MV-4-11 (cell line): ENCODE data around the gene FOXD1.

Experiments
- DNase-seq: peaks from one replicate; lab custom pipeline; 2025; lab: John Stamatoyannopoulos, UW

The FOXD1 gene

DNA sequence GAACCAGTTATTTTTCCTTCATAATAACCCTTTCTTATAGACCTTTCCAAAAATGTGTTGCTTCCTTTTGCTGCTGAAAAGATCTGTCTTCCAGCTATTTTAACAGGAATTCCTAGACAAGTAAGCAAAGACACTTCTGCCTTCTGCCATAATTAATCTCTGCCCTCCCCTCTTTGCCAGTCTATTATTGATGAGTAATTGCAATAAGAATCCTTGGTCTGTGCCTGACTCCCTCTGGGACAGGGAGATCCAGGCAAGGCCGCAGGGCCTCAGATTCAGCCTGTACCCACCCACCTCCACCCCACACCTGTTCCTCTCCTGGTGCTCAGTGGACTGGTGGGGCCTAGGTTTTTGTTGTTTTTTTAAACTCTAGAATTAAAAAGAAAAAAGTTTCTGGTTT, 8.3 kb downstream of the FOXD1 start:
- DNase-seq: no peak

- no peak for DNase-seq
Measured at GRCh38 chr5:73438645-73439470, 9.7 kb downstream of the FOXD1 start.

- no peak for DNase-seq
Measured at GRCh38 chr5:73437777-73438644, 10.6 kb downstream of the FOXD1 start.

- DNase-seq: no peak
Measured at GRCh38 chr5:73437101-73437776, 11.3 kb downstream of the FOXD1 start.

- peak; percentile 0 for DNase-seq
Measured at GRCh38 chr5:73436535-73437100, 12.0 kb downstream of the FOXD1 start.

DNA sequence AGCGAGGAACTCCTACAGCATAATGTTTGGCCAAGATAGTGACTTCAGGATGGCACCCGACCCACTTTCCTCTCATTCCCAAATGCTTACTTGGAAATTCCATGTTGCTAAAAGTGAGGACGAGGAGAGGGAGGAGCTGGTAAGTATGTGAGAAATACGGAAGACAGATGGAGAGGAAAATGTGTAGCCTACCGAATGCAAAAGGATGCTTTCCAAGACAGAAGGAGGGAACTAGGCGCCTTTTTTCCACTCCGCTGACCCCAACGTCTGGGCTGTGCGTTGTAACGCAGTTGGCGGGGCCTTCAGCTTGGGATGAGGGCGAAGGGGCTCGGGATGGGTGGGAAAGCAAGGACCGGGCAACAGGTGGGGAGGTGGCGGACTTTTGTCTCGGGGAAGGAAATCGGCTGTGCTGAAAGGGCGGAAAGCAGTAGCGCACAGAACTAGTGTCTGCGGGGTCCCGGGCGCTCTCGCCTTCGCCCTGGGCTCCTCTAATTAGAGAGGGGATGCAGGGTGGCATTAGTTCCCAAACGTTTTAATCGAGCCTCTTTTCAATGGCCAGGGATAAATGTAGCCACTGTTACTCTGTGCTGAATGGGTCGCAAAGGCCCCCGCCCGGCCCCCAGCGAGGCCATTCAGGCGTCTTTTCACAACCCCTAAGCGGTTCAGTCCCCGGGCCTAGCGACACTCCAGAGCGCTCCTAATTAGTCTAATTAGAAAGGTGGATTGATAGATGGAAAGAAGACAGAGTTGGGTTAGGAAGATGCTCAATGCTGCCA, 12.6 kb downstream of the FOXD1 start:
- no peak for DNase-seq

DNA sequence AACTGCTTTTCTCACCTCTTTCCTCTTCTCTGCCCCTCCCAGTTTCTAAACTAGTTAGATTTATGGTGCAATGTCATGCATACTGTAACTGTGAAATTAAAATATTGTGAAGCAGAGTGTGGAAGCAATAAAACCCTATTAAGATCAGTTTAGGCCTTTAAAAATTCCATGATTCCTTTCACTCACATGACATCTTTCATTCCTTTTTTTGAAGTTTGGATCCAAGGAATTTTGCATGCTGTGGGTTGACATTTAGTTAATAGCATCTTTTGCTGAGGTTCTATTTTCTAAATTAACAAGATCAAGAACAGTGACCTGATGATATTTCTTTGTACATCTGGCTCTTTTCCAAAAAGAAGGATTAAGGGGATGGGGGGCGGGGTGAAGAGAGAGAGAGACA, 13.7 kb downstream of the FOXD1 start:
- DNase-seq: no peak

DNA sequence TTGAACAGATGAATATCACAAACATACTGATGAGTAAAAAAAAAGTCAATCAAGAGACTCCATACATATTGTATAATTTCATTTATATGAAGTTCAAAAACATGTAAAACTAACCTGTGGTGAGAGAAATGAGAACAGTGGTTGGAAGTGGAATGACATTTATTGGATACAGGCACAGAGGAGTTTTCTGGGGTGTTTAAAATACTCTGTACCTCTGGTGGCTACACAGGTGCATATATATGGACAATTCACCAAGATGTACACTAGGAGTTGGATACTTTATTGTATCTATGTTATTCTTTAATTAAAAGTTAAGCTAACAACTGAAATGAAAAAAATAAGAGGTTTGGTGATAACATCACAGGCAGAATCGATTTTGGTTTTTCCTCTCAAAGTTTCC, 14.1 kb downstream of the FOXD1 start:
- DNase-seq: no peak

DNA sequence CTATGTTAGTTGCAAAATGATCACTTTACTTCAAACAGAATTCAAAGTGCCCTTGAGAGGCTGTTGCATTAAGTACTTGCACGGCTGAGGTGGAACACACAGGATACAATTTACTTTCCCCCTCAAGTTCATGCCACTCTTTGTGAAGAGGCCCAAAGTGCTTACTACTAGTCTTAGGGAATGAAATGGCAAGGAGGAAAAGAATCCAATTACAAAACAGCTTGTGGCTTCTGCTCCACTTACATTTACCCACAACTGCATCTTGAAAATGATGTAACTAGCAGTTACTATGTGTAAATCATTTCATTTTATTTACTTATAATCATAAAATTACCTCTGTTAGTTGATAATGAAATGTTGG, 14.6 kb downstream of the FOXD1 start:
- peak; percentile 33 for DNase-seq

DNA sequence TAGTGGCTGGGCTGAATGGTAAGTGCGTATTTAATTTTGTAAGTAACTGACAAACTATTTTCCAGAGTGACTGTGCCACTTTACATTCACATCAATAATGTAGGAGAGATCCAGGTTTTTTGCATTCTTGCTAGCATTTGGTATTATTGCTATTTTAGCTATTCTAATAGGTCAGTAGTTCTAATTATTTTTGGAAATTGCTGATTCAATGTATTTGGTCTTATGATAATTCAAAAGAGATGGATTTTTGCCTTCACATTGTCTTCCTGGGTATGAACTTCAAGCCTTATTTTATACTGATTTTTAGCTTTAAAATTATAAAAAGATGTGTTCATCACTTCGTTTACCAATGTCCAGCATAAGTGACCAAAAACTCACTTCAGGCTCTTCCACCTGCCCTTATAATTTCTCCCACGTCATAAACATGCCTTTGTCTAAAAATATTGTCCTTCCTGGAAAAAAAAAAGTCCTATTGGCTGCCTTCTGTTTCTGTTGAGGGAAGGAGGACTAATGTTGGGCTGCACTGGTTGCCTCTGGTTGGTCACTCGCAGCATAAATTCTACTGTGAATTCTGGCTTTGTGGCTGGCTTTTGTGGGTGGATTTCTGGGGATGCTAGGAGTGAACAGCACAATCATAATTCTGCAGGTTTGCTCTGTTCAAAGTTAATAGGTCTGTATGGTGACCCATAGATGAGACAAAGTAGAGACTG, 15.2 kb downstream of the FOXD1 start:
- no peak for DNase-seq

DNA sequence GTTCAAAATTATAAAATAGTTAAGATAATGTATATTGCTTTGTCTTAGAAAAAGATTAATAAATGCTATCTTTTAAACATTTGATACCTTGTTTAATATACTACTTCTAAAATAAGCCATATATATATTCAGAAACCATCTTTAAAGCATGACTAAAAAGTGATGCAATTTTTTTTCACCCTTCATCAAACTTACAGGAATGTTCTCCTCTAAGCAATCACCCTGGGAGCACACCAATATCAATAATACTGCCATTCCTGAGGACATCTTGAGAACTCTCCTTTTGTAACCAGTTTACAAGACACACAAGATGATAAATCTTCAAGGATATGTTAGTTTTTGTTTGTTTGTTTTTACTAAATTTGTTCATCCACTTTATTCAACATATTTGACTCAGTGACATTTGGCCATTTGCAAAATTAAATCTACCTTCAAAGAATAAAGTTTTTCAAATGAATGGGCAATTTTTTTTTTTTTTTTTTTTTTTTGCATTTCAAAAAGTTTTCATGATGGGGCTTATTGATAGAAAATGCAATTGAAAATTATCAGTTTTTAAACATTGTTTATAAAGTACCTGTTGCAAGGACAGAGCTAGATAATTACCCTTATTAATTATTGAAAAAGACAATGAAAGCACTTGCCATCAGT, 17.2 kb downstream of the FOXD1 start:
- DNase-seq: no peak

- no peak for DNase-seq
Measured at GRCh38 chr5:73426034-73426433, 22.5 kb downstream of the FOXD1 start.

DNA sequence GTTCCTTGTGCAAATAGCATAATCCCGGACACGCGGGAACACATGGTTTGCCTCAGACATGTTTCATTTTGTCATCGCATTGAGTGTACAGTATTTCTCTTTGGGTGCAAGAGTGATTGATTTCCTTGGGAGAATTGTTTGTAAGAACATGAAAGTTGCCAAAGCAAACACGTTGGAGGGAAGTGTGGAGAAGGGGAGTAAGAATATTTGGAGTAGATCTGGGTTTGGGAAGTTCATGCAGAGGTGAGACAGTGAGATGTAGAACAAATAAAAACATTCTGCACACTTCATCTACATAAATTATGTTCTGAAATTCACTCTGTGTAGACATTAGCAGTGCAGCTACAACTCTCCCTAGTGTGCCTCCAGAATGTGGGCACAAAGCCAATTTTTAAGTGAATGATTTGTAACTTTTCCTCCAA, 24.0 kb downstream of the FOXD1 start:
- DNase-seq: no peak

- DNase-seq: no peak
Measured at GRCh38 chr5:73422164-73422563, 26.4 kb downstream of the FOXD1 start.

- peak; percentile 66 for DNase-seq
Measured at GRCh38 chr5:73420666-73421065, 27.9 kb downstream of the FOXD1 start.

GRCh38 chr5:73419465-73420390, 28.8 kb downstream of the FOXD1 start:
- no peak for DNase-seq

DNA sequence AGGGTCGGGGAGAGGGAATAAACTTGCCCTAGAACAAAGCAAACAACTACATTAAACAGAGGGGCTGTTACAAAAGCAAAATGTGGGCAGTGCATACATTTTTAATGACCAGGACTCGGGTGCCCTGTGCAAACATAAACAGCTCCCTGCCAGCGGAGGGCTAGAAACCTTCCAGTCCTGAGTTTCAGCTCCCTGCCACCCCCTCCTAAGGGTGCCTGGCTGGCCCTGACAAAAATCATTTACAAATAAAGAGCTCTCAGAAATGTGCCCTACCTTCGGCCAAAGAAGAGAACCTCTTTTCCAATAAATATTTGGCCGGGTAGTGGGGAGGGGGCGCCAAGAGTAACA, 29.5 kb downstream of the FOXD1 start:
- DNase-seq: no peak

DNA sequence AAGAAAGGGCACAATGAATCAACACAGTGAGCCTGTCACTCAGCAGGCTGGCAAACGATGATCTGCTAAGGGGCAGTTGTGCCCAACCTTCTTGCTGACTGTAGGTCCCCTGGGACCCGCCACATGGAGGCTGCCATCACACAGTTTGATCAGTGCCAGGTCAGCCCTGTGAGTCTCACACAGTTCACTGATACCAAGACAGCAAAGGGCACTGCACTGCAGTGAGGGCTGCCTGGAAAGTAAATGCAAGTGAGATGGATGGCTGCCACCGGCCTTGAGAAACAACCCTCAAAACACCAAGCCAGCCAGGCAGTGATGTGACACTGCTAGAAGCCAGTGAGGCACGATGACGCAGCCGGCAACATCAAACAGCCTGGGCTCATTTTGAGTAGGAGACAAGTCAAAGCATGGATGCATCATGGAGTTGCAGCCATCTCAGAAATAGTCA, 30.3 kb downstream of the FOXD1 start:
- DNase-seq: no peak

GRCh38 chr5:73417303-73418034, 31.1 kb downstream of the FOXD1 start:
- DNase-seq: no peak
